Inflammatory macrophage treated with lipopolysaccharide for 1 hour (primary cell): ENCODE results near the gene MRGPRG.
"Not testable (repeated sequence)": the region's sequence is repeated elsewhere in the genome, so short reads cannot be mapped to it uniquely, and the experiment has no call there.

Experiments used
- DNase-seq, 2 donors: peaks; one replicate each; pipeline ENCODE4 v3.0.0-alpha.2; 2020 to 2022

Gene MRGPRG

GRCh38 chr11:3170756-3171650, 47.6 kb downstream of the MRGPRG start:
- DNase-seq = no peak

- DNase-seq = peak; percentile 23 to 42
Observed at GRCh38 chr11:3170044-3170755, 48.4 kb downstream of the MRGPRG start.

- peak; percentile 46 to 50 for DNase-seq
Observed at GRCh38 chr11:3169255-3170043, 49.2 kb downstream of the MRGPRG start.

GRCh38 chr11:3168742-3169254, 49.8 kb downstream of the MRGPRG start:
- not testable (repeated sequence) for DNase-seq
